ENCODE results near the gene CFL2.
"Not testable (repeated sequence)": the region's sequence is repeated elsewhere in the genome, so short reads cannot be mapped to it uniquely, and the experiment has no call there.

The CFL2 gene

GRCh38 chr14:34714320-34715126 lies at the start of gene CFL2:
TSS of gene CFL2 (minus strand) at chr14:34714593. CDS start at chr14:34714540, 53 bp downstream.
- peak; percentile 33 for DNase-seq (ENCODE audit: low read depth)

- DNase-seq (ENCODE audit: low read depth) = no peak
These were observed 40.8 kb upstream of the CFL2 start for GRCh38 chr14:34755215-34755614.

- no peak for DNase-seq (ENCODE audit: low read depth)
These were observed 40.3 kb upstream of the CFL2 start for GRCh38 chr14:34754687-34755086.

- DNase-seq (ENCODE audit: low read depth) = no peak
These were observed 36.3 kb upstream of the CFL2 start for GRCh38 chr14:34750670-34751069.

- no peak for DNase-seq (ENCODE audit: low read depth)
These were observed 35.8 kb upstream of the CFL2 start for GRCh38 chr14:34750233-34750632.

GRCh38 chr14:34749408-34749807 lies 35.0 kb upstream of the CFL2 start:
- DNase-seq (ENCODE audit: low read depth) = no peak

- DNase-seq (ENCODE audit: low read depth) = no peak
These were observed 28.1 kb upstream of the CFL2 start for GRCh38 chr14:34742270-34743115.

GRCh38 chr14:34741840-34742239 lies 27.4 kb upstream of the CFL2 start:
- DNase-seq (ENCODE audit: low read depth) = no peak

GRCh38 chr14:34740139-34740538 lies 25.7 kb upstream of the CFL2 start:
- not testable (repeated sequence) for DNase-seq (ENCODE audit: low read depth)

- DNase-seq (ENCODE audit: low read depth) = not testable (repeated sequence)
These were observed 22.7 kb upstream of the CFL2 start for GRCh38 chr14:34737079-34737478.

GRCh38 chr14:34733245-34733644 lies 18.9 kb upstream of the CFL2 start:
- DNase-seq (ENCODE audit: low read depth) = no peak

- no peak for DNase-seq (ENCODE audit: low read depth)
These were observed 18.4 kb upstream of the CFL2 start for GRCh38 chr14:34732802-34733201.

GRCh38 chr14:34723867-34724266 lies 9.5 kb upstream of the CFL2 start:
- no peak for DNase-seq (ENCODE audit: low read depth)

- DNase-seq (ENCODE audit: low read depth) = no peak
These were observed 8.5 kb upstream of the CFL2 start for GRCh38 chr14:34722723-34723545.

- no peak for DNase-seq (ENCODE audit: low read depth)
These were observed 6.7 kb upstream of the CFL2 start for GRCh38 chr14:34721129-34721528.

- DNase-seq (ENCODE audit: low read depth) = no peak
These were observed 4.4 kb upstream of the CFL2 start for GRCh38 chr14:34718750-34719304.

- DNase-seq (ENCODE audit: low read depth) = no peak
These were observed 902 bp upstream of the CFL2 start for GRCh38 chr14:34715127-34715863.

- DNase-seq (ENCODE audit: low read depth) = no peak
These were observed 593 bp downstream of the CFL2 start for GRCh38 chr14:34713681-34714319.

- DNase-seq (ENCODE audit: low read depth) = no peak
These were observed 1.2 kb downstream of the CFL2 start for GRCh38 chr14:34713122-34713680.

Measured in CMK (cell line).